Central memory CD4-positive, alpha-beta T cell (primary cell): ENCODE results near the gene WDR59.
"Not testable (repeated sequence)": the region's sequence is repeated elsewhere in the genome, so short reads cannot be mapped to it uniquely, and the experiment has no call there.

Experiments used
- DNase-seq: peaks from one replicate; pipeline ENCODE4 v3.0.0; 2022

Gene WDR59

GRCh38 chr16:74975591-74975990, 9.3 kb downstream of the WDR59 start:
- no peak for DNase-seq

GRCh38 chr16:74973304-74973703, 11.6 kb downstream of the WDR59 start:
- no peak for DNase-seq

DNA sequence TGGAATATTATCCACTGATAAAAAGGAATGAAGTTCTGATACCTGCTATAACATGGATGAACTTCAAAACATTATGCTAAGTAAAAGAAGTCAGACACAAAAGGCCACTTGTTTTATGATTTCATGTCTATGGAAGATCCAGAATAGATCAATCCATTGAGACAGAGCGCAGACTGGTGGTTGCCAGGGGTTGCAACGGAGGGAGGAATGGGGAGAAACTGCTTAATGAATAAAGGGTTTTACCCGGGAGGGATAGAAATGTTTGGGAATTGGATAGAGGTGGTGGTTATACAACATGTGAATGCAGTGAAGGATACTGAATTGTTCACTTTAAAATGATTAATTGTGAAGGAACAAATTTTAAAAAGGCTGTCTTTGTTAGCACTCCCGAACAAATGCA, 30.2 kb downstream of the WDR59 start:
- DNase-seq, result no peak

- no peak for DNase-seq
Measured at GRCh38 chr16:74951681-74952080, 33.2 kb downstream of the WDR59 start.

DNA sequence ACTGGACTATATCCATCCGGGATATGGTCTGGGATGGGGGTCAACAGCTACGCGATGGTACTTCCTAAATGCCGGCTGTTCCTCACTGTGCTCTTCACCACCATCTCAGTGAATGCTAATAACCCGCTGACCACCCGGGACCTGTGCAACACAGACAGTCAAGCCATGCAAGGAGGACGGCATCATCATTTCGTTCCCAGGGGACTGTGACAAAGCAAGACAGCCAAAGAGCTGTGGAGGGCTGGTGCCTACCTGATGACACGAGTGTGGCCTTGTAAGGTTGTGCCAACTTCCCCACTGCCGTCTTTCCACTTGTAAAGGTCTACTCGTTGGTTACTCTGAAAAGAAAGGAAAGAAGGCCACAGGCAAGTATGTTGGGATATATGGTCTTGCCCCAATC, 33.7 kb downstream of the WDR59 start:
- DNase-seq, result no peak

GRCh38 chr16:74950511-74950910, 34.4 kb downstream of the WDR59 start:
- no peak for DNase-seq

DNA sequence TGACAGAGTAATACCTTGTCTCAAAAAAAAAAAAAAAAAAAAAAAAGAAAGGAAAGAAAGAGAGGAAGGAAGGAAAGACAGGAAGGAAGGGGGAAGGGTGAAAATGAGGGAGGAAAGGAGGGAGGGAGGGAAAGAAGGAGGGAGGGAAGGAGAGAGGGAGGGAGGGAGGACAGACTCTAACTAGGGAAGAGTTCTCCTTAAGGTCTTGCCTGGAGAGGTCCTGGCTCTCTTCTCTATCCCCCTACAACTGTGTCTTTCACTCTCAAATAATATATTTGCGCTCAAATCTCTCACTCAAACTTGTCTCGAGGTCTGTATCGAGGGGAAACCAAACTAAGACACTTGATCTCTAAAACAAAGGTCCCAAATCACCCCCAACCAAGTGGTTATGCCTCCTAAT, 35.6 kb downstream of the WDR59 start:
- no peak for DNase-seq

GRCh38 chr16:74944466-74944865, 40.5 kb downstream of the WDR59 start:
- DNase-seq, result no peak

- DNase-seq, result no peak
Measured at GRCh38 chr16:74942977-74943918, 41.7 kb downstream of the WDR59 start.

- DNase-seq, result no peak
Measured at GRCh38 chr16:74942566-74942965, 42.4 kb downstream of the WDR59 start.

DNA sequence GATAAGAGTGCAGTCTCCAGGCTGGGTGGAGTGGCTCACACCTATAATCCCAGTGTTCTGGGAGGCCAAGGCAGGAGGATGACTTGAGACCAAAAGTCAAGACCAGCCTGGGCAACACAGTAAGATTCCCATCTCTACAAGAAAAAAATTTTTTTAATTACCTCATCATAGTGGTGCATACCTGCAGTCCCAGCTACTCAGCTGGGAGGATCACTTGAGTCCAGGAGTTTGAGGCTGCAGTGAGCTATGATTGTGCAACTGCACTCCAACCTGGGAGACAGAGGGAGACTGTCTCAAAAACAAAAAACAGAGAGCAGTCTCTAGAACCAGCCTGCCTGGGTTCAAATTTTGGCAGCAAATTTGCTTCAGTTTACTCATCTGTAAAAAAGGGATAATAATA, 45.2 kb downstream of the WDR59 start:
- DNase-seq, result no peak

DNA sequence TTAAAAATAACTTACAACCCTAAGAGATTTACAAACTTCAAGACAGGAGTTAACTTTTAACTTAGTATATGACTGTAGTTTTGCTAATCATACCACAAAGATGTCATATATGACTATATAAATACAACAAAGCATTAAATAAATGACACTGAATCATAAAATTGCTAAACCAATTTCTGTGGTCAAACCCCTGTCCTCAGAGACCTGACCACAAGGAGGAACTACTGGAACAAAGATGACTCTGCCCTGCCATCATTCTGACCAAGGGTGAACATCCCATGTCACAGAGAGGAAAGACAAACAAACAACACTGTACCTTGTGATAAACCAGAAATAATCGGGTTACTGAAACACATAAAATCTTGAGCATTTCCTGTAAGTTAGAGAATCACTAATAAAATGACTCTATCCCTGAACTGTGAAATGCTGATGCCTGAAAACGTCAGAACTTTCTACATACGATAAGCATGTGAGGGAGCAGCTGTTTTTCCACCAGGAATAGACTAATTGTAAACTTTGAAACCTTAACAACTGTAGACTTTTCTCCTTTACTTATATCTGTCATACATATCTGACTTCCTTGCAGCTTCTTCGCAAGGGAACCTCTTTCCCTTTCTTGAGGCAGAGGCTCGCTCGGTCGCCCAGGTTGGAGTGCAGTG, 47.9 kb downstream of the WDR59 start:
- DNase-seq, result no peak

DNA sequence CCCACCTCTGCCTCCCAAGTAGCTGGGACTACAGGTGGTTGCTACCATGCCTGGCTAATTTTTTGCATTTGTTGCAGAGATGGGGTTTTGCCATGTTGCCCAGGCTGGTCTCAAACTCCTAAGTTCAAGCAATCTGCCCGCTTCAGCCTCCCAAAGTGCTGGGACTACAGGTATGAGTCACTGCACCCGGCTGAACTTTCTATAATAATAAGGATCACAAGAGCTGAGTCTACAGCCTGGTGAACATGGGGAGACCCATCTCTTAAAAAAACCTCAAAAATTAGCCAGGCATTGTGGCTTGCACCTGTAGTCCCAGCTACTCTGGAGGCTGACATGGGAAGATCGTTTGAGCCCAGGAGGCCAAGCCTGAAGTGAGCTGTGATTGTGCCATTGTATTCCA, 53.5 kb downstream of the WDR59 start:
- no peak for DNase-seq

DNA sequence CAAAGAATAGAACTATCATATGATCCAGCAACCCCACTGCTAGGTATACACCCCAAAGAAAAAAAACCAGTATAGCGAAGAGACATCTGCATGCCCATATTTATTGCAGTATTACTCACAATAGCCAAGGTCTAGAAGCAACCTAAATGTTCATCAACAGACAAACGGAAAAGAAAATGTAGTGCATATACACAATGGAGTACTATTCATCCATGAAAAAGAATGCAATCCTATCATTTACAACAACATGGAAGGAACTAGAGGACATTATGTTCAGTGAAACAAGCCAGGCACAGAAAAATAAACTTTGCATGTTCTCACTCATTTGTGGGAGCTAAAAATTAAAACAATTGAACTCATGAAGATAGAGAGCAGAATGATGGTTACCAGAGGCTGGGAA, 55.3 kb downstream of the WDR59 start:
- DNase-seq, result no peak

DNA sequence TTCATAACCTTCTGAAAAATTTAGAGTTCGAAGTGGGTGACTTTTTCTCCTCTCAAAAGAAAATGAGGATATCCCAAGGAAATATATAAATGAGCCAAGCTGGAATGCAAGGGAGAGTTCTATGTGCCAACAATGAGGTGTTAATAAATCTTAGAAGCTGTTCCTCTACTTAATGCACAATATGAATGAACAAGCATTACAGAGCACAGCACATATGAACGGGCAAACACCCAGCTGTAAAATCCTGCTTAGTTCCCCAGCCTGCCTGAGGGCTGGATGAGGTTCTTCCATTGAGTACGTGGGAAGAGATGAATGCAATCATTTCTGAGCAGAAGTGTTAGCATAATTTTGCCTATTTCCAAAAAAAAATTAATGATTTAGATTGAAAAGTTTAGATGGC, 58.1 kb downstream of the WDR59 start:
- no peak for DNase-seq

DNA sequence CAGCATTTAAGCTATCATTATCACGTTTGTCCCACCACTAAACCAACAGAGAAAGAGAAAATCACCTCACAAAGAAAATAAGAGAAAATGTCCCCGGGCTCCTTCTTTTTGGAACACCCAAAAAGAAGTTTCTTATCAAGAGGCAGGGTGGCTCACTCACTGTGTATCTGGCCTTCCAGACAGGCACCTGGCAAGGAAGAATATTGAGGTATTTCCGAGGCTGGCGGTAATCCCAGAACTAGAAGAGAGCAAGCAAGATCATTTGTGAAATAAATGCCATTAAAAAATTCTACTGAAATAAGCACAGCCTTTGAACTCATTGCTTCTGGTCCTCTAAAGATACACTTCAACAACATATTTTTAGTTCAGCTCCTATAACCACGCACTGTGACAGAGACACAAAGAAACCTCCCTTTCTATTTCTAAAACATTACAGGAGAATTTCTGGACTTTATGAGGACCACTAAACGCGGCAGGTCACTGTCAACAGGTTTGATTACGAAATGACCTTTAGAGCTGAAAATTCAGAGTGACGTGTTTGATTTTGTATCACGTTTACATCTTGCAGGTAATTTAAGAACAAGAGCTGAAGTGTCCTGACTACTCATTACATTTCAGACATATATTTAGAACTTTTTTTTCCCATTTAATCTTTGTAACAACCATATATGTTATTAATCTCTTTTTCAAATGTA, 61.0 kb downstream of the WDR59 start:
- no peak for DNase-seq

GRCh38 chr16:74922150-74923138, 62.5 kb downstream of the WDR59 start:
- DNase-seq, result no peak

DNA sequence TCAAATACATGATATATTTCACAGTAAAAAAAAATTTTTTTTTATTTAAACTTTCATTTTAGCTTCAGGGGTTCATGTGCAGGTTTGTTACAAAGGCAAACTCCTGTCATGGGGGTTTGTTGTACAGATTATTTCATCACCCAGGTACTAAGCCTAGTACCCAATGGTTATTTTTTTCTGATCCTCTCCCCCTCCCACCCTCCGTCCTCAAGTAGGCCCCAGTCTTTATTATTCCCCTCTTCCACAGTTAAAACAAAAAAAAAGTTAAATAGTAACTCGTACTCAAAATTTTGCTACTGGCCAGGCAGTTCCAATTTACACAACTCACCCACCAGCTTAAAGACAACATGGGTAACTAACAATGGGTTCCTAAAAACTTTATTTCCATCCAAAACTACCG, 63.9 kb downstream of the WDR59 start:
- DNase-seq, result no peak

- no peak for DNase-seq
Measured at GRCh38 chr16:74909665-74910064, 75.3 kb downstream of the WDR59 start.

DNA sequence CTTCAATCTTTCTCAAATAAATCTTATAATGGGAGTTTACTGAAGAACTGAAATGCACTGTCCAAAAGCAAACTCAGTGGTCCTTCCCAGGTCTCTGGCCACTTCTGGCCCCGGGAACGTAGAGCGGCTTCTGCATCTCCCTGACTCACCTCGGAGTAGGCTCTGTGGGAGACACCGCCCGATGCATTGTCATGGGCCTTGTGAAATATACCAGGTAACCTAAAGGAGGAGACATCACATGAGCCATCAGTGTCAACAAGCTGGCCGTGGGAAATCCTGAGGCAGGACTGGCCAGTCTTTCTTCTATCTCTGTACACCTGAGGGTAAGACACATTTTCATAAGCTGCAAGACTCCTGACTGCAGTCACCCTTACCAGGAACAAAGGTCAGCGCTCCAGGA, 76.2 kb downstream of the WDR59 start:
- not testable (repeated sequence) for DNase-seq

DNA sequence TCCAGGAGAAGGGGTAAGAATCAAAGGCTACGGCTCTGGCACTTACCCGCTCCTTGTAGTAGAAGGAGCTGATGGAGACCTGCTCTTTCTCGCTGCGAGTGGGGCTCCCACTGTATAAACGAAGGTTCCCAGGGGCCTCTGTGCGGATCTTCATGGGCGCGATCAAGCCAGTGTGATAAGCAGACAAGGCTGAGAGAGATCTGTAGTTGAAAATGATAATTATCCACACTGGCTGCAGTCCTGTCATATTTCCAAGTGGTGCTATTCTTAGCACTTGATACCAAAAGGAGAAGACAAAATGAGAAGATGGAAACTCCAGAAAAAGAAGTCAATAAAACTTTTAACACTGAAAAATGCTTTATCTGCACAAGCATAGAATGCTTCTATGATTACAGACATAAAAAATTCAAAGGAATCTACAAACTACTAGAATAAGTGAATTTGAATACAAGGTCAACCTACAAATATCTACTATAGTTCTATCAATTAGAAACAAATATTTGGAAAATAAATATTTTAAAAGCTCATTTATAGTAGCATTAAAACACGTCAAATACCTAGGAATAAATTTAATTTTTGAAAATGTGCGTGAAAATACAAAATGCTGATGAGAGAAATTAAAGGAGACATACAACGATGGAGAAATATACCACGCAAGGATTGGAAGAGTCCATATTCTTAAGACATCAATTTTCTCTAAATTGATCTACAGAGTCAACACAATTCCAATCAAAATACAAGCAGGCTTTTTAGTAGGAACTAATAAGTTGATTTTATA, 80.8 kb downstream of the WDR59 start:
- DNase-seq, result no peak

- no peak for DNase-seq
Measured at GRCh38 chr16:74903120-74903519, 81.8 kb downstream of the WDR59 start.
